NK-92 treated with Interleukin-12 subunit alpha and Interleukin-12 subunit beta, amount 100 ng/mL, for 24 hours (cell line): ENCODE measurements around the gene DHRS12.

Experiments used
- DNase-seq: peaks from one replicate; lab custom pipeline; 2025; lab: John Stamatoyannopoulos, UW

Gene DHRS12

DNA sequence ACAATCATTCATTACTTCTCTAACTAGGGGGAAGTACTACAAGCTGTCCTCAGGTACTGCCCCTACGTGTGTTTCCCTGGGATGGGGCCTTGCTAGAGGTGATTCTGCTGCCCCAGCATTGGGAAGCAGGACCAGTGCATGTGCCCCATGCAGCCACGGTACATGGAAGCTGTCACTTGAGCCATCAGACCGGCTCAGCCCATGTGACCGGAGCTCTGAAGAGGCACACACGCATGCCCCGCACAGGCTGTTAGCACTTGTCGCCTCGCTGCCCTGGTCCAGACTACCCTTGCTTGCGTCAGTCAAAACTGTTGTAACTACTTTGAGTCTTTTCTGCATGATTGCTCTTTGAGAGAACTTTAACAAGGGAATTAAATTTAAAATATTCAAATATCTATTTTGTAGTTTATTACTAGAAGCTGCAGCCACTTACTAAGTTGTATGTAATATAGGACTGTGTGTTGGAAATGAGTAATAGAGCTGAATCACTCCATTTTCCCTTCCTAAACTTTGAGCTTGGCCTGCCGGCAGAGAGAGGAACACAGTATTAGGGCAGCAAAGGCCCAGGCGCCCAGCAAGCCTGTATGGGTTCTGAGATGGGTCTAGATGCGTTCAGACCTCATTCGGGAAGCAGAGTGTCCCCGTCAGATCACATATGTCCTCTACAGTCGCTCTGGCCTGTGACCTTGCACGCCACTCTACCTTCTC is 42.2 kb downstream of the DHRS12 start:
- DNase-seq: no peak

GRCh38 chr13:51760592-51760991 is 43.4 kb downstream of the DHRS12 start:
- no peak for DNase-seq

- no peak for DNase-seq
Measured at GRCh38 chr13:51759240-51759639, 44.7 kb downstream of the DHRS12 start.

- DNase-seq: no peak
Measured at GRCh38 chr13:51758691-51759090, 45.3 kb downstream of the DHRS12 start.

DNA sequence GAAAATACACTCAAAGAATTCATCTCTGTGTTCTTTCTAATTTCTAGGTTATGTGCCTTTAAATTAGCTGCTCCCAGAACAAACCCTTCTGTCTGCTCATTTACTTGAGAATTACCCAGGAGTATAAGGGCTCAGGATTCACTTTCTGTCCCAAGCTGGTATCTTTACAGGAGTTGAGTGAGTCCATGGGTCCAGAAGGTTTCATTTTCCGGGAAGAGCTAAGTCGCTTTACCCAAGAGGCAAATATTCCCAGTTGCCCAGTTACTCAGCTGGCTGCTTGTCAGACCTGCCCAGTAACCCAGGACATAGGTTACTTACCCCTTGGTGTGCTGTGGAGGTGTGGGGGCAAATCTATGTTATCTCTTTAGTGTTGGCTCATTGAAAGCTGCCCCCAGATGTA is 47.3 kb downstream of the DHRS12 start:
- DNase-seq: no peak

DNA sequence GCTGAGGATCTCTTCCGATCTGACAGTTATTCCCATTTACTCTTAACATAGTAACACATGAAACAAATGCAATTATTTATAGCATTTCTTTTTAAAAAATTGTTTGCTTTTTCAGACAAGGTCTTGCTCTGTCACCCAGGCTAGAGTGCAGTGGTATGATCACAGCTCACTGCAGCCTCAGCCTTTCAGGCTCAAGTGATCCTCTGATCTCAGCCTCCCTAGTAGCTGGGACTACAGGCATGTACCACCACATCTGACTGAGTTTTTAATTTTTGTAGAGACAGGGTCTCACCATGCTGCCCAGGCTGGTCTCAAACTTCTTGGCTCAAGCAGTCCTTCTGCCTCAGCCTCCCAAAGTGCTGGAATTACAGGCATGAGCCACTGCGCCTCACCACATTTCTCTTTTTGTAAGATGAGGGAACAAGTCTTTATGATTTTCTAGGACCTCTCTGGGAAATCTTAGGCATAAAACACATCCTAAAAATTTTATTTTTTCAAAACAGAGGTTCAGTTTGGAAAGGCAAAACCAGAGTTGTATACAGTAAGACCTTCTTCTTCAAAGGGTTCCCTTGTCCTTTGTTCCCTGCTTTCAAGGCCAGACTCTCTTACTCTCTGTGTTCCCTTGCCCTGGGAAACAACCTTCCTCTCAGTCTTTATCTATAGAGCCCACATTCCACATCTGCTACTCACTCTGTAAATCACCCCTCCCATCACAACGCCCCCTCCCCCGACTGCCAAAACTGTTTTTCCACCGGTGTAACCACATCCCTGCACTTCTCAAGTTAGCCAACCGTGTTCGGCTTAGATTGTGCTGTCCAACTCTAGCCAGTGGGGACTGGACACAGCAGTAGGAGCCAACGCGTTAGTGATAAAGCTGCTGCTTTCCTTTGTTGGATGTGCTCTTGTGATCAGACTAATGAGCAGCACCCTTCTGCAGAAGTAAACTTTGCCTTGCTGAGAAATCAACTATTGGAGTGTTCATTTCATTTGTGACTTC is 56.2 kb downstream of the DHRS12 start:
- DNase-seq: no peak

DNA sequence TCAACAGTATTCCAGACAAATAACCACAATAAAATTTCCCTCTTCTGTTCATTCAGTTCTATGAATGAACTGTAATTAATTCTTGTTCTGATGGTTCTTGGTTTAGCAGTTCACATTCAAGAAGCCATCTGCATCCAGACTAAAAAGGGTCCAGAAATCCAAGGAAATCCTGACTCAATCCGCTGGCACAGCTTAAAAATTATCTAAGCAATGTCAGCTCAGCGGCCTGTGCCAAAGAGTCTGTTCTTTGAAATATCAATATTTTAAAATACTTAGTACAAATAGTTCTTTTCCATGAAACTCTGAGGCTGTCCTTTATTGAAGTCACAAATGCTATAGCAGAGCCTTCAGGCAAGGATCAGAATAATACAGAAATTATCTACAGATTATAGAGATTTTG is 57.2 kb downstream of the DHRS12 start:
- no peak for DNase-seq

DNA sequence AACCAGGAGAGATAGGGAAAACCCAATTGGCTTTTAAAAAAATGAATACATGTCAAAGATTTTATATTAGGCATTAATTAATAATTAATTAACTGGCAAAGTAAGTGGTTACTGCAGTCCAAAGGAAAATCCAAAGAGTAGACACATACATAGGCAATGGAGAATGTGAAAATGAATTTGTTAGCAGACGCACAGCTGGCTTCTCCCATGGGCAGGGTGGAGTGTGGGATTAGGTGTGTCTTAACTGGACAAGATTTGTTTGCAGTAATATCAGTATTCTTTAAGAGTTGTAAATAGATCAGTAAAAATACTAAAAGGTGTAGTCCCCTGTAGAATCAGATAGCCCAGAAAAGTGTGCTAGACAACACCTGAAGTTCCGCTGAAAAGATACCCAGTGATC is 58.7 kb downstream of the DHRS12 start:
- DNase-seq: no peak

DNA sequence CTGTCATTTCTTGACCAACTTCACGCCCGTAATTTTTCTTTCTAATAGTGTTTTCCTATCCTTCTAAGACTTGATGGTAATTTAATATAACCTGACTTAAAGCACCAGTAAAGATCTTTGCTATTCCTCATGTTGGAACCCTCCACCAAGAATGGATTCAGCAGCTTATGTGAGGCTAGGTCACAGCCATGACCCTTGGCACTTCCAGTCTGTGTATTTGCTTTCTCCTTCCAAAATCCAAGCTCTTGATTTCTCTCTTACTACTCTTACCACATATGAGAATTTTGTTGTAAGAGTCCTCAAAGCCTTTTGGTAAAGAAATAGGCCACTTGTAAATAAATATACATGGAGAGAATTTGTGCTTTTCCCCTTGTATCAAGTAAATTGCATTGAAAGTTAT is 61.4 kb downstream of the DHRS12 start:
- no peak for DNase-seq

GRCh38 chr13:51742031-51742430 is 61.9 kb downstream of the DHRS12 start:
- no peak for DNase-seq

- DNase-seq: no peak
Measured at GRCh38 chr13:51740698-51741097, 63.3 kb downstream of the DHRS12 start.

DNA sequence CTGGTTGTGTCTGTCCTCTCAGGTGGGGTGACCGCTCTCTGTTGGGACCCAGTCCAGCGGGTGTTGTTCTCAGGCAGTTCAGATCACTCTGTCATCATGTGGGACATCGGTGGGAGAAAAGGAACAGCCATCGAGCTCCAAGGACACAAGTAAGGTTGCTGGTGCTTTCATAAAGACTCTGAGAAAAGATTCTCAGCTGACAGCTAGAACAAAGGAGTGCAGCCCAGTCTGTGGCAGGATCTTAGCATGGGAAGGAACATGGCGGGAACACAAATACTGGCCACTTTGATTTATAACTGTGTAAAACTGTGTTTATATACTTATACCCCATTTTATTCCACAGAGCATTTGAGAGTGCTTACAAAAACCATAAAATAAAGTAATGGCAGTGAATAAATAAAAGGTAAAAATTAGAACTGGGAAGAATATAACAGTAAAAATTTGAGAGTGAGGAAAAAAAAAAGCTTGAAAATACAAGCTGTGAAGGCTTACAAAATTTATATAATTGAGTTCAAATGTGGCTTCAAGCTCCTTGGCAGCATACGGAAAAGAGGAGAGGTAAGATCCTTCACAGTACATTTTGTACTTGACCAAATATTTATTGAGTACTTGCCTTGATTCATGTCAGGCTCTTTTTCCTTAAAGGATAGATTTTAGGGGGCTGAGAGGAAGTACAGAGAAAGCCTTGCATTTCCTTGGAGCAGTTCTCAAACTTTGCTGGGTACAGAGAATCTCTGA is 64.8 kb downstream of the DHRS12 start:
- DNase-seq: no peak

DNA sequence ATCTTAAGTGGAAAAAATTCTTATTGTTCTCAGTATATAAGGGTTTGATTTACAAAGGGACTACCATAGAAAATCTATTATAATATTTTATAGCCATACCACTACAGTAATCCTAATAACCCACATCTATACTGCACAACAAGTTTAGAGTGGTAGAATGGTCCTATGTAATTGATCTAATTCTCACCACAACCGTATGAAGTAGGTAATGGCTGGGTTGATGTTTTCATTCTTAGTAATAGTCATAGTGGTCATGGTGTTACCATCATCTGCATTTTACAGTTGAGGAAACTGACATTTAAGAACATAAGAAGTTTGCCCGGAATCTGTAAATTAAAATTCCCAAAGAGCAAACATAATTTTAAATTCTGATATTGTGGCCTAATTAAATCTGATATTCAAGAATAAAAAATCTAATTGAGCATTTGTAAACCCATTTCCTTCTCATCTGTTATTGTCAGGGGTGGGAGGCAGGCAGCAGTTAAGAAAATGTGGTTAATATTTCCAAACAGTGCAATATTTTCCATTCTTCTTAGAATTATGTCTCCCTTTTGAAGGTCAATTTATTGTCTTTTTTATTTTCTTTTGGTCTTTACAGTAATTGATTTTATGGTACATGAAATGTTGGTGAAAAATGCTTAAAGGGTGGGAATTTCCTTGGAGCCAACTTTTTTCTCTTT is 65.6 kb downstream of the DHRS12 start:
- DNase-seq: no peak

GRCh38 chr13:51737609-51738008 is 66.4 kb downstream of the DHRS12 start:
- DNase-seq: no peak

GRCh38 chr13:51734786-51735185 is 69.2 kb downstream of the DHRS12 start:
- DNase-seq: no peak

- no peak for DNase-seq
Measured at GRCh38 chr13:51733374-51734298, 70.3 kb downstream of the DHRS12 start.

GRCh38 chr13:51731759-51732158 is 72.2 kb downstream of the DHRS12 start:
- no peak for DNase-seq

- no peak for DNase-seq
Measured at GRCh38 chr13:51730927-51731326, 73.0 kb downstream of the DHRS12 start.

DNA sequence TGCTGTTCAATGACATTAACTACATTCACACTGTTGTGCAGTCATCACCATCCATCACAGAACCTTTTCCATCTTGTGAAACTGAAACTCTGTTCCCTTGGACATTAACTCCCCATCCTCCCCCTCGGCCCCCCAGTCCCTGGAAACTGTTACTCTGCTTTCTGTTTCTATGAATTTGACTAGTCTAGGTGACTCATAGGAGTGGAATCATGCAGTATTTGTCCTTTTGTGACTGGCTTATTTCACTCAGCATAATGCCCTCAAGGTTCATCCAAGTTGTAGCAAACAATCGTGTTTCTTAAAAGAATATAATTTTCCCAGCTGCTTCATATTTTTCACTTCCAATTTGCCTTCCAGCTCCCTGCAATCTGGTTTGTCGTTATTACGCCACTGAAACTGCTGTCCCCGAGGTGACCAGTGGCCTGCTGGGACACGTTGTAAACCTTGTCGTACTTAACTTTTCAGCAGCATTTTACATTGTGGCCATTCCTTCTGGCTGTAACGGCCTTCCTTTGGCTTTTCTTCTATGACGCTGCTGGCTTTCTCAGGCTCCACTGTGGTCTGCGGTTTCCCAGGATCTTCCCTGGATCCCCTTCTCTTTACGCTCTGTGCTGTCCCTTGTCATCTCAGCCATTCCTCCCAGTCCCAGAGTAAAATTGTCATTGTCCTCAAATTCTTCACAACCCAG is 74.0 kb downstream of the DHRS12 start:
- DNase-seq: peak; percentile 9

DNA sequence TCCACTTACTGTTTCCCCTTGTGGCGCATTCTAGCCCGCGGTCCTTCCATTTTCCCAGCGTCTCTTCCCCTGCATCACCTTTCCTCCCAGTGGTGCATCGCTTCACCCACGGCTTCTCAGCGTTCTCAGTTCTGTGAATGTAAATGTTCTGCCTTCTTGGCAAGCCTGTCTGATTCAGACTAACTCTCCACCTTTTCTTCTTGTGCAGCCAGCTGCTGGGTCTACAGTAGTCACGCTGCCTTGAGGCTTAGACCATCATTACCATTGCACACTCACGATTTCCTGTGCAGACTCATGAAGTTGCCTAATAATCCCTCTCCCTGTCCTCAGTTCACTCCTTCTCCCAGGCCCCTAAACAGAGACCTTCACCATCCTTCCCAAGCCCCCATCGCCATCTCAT is 75.0 kb downstream of the DHRS12 start:
- no peak for DNase-seq
